PFSK-1 (cell line): ENCODE results near the gene GAS7.

Experiments used
- FOXP2 ChIP-seq: optimal IDR thresholded peaks from 2 replicates; pipeline ENCODE3; 2011; ENCODE audit warnings: borderline replicate concordance, control low read depth, inconsistent platforms; ENCODE audit not compliant: insufficient read depth; ENCODE audit errors: extremely low read length, extremely low read depth
- POLR2AphosphoS5 ChIP-seq: IDR thresholded peaks from 2 replicates; pipeline ENCODE4 v1.6.1; 2012; ENCODE audit warnings: low read depth, mild to moderate bottlenecking, control low read depth, low read length, moderate library complexity
- REST ChIP-seq, 2 experiments: IDR thresholded peaks; 2 replicates each; pipeline versions ENCODE4 v1.6.1 to v1.8.0; 2011 to 2012; ENCODE audit warnings: low read depth in 2 of 2, low read length in 2 of 2, control low read depth in 1 of 2, inconsistent platforms in 1 of 2, mild to moderate bottlenecking in 1 of 2, moderate library complexity in 1 of 2; ENCODE audit not compliant: insufficient read depth in 1 of 2
- SIN3A ChIP-seq: IDR thresholded peaks from 2 replicates; pipeline ENCODE4 v1.6.1; 2012; ENCODE audit warnings: mild to moderate bottlenecking, low read length, moderate library complexity, borderline replicate concordance; ENCODE audit not compliant: insufficient read depth
- TAF1 ChIP-seq: IDR thresholded peaks from 2 replicates; pipeline ENCODE4 v1.6.1; 2012; ENCODE audit warnings: low read length, control low read depth, borderline replicate concordance; ENCODE audit not compliant: insufficient read depth

GAS7 gene

GRCh38 chr17:10234033-10234432 is 35.6 kb upstream of the GAS7 start:
- TF ChIP-seq TAF1 = no peak
- no peak for TF ChIP-seq FOXP2
- TF ChIP-seq SIN3A = no peak
- no peak for TF ChIP-seq REST (IDR thresholded peaks at IDR 0.05; ENCODE audit: insufficient read depth in 1 of 2, low read depth in 2 of 2, low read length in 2 of 2)

GRCh38 chr17:10233161-10233560 is 34.8 kb upstream of the GAS7 start:
- no peak for TF ChIP-seq POLR2AphosphoS5
- TF ChIP-seq TAF1 = no peak
- TF ChIP-seq REST (IDR thresholded peaks at IDR 0.05; ENCODE audit: insufficient read depth in 1 of 2, low read depth in 2 of 2, low read length in 2 of 2) = no peak
- no peak for TF ChIP-seq SIN3A

- TF ChIP-seq POLR2AphosphoS5 (no peak), SIN3A (no peak), TAF1 (no peak), FOXP2 (no peak), REST (IDR thresholded peaks at IDR 0.05; ENCODE audit: insufficient read depth in 1 of 2, low read depth in 2 of 2, low read length in 2 of 2) (no peak)
These were observed 30.8 kb upstream of the GAS7 start for GRCh38 chr17:10229181-10229580.

- TF ChIP-seq FOXP2 (no peak), SIN3A (no peak), TAF1 (no peak), POLR2AphosphoS5 (no peak), REST (IDR thresholded peaks at IDR 0.05; ENCODE audit: insufficient read depth in 1 of 2, low read depth in 2 of 2, low read length in 2 of 2) (no peak)
These were observed 28.7 kb upstream of the GAS7 start for GRCh38 chr17:10226930-10227695.
